ENCODE measurements around the gene PLEKHA8. TPM values are rescaled to one million over a fixed set of nuclear protein-coding genes. Genes with fewer than 3 reads are reported as not detected.

The PLEKHA8 gene
- total and polyA plus RNA-seq, 2 experiments from 2014 or later: 16.8 to 25.9 TPM

DNA sequence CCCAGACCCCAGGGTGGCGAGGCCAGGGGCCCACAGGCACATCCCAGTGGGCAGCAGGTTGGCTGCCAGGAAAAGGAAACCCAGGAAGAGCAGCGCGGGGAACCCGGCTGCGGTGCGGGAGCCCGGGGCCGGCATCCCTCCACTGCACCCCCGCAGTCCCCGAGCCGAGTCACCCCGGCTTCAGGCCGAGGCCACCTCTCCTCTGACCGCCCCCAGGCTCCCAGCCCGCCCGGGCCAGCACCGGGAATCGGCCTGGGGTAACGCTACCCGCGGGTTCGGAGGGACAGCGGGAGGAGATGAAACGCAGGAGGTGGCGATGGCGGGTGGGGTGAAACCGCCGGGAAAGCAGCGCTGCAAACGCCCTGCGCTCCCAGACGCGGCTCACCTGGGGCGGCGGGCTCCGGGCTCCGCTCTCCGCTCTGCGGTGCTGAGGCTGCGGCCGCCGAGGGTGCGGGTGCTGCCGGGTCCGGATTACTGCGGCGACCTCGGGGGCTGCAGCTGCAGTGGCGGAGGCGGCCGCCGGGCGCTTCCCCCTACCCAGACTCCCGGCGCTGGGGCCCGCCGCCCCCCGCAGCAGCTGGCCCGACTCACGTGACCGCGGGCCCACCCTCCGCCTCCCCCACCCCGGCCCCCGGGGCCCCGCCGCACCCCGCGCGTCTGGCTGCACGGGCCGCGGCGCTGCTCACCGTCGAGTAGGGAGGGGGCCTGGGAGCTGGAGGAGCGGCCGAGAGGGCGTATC is 38.8 kb upstream of the PLEKHA8 start, which contains the start of gene SCRN1:
Gene SCRN1, minus strand, starts transcription at position 545 of the 739 bp plus-strand sequence. CDS start 20,734 bp downstream, outside the sequence.
- peak in 1 of 2 donors; percentile 69 for DNase-seq (ENCODE audit: low read depth in 1 of 2, low spot score in 1 of 2)
- peak within 1 kb of the TSS; percentile 92 for H3K4me3 ChIP-seq
- no peaks in the 10 kb centered on the region for H3K4me1 ChIP-seq (ENCODE audit: low read depth)
- H3K36me3 ChIP-seq: no peaks in the 10 kb centered on the region
- TF ChIP-seq, protein P1, sequence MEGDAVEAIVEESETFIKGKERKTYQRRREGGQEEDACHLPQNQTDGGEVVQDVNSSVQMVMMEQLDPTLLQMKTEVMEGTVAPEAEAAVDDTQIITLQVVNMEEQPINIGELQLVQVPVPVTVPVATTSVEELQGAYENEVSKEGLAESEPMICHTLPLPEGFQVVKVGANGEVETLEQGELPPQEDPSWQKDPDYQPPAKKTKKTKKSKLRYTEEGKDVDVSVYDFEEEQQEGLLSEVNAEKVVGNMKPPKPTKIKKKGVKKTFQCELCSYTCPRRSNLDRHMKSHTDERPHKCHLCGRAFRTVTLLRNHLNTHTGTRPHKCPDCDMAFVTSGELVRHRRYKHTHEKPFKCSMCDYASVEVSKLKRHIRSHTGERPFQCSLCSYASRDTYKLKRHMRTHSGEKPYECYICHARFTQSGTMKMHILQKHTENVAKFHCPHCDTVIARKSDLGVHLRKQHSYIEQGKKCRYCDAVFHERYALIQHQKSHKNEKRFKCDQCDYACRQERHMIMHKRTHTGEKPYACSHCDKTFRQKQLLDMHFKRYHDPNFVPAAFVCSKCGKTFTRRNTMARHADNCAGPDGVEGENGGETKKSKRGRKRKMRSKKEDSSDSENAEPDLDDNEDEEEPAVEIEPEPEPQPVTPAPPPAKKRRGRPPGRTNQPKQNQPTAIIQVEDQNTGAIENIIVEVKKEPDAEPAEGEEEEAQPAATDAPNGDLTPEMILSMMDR (IDR thresholded peaks at IDR 0.05; ENCODE audit: low read depth, low read length): no peak
- H3K9me3 ChIP-seq (ENCODE audit: low read depth): no peaks in the 10 kb centered on the region
- H3K27ac ChIP-seq: no peak within 1 kb of the TSS
- H3K27me3 ChIP-seq: no peaks in the 10 kb centered on the region

DNA sequence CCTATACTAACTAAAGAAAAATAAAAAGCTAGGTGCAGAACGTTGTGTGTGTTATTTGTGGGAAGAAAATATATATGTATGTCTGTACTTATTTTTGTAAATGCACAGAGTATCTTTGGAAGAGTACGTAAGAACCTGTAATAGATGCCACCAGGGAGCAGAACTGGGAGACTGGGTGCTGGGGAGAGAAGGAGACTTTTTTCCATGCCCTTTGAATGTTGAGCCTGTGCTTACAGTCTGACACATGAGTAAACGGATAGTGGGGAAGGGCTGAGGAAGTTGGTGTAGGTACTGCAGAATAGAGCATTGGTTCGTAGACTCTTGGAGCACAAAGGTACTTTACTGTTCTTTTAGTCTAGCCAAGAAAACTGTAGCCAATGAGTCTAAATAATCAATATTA is 37.3 kb upstream of the PLEKHA8 start:
- Histone ChIP-seq H3K27ac (no peak overlapping the region), H3K9me3 (ENCODE audit: low read depth) (no peaks in the 10 kb centered on the region), H3K4me1 (ENCODE audit: low read depth) (no peaks in the 10 kb centered on the region), H3K27me3 (no peaks in the 10 kb centered on the region), H3K36me3 (no peaks in the 10 kb centered on the region), H3K4me3 (no peak overlapping the region)
- TF ChIP-seq, protein P1 (IDR thresholded peaks at IDR 0.05; ENCODE audit: low read depth, low read length): no peak
- DNase-seq (ENCODE audit: low read depth in 1 of 2, low spot score in 1 of 2): no peak

- no peaks in the 10 kb centered on the region for H3K4me1 ChIP-seq (ENCODE audit: low read depth)
- no peak overlapping the region for H3K4me3 ChIP-seq
- H3K27me3 ChIP-seq: no peaks in the 10 kb centered on the region
- no peak overlapping the region for H3K27ac ChIP-seq
- TF ChIP-seq, protein P1 (IDR thresholded peaks at IDR 0.05; ENCODE audit: low read depth, low read length): no peak
- H3K9me3 ChIP-seq (ENCODE audit: low read depth): no peaks in the 10 kb centered on the region
- no peak for DNase-seq (ENCODE audit: low read depth in 1 of 2, low spot score in 1 of 2)
- H3K36me3 ChIP-seq: no peaks in the 10 kb centered on the region
These were observed 36.3 kb upstream of the PLEKHA8 start for GRCh38 chr7:29991937-29992336.

DNA sequence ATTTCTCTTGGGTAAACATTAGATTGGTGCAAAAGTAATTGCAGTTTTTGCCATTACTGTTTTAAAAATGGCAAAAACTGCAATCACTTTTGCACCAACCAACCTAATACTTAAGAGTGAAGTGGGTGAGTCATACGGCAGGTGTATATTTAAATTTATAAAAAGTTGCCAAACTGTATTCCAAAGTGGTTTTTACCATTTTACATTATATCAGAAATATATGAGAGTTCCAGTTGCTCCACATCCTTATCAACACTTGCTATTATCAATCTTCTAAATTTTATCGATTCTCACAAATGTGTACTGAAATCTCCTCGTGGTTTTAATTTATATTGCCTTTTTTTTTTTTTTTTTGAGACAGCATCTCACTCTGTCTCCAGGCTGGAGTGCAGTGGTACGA is 35.1 kb upstream of the PLEKHA8 start:
- no peaks in the 10 kb centered on the region for H3K27me3 ChIP-seq
- H3K4me3 ChIP-seq: no peak overlapping the region
- H3K36me3 ChIP-seq: no peaks in the 10 kb centered on the region
- DNase-seq (ENCODE audit: low read depth in 1 of 2, low spot score in 1 of 2): no peak
- no peaks in the 10 kb centered on the region for H3K4me1 ChIP-seq (ENCODE audit: low read depth)
- H3K9me3 ChIP-seq (ENCODE audit: low read depth): no peaks in the 10 kb centered on the region
- no peak overlapping the region for H3K27ac ChIP-seq
- TF ChIP-seq, protein P1 (IDR thresholded peaks at IDR 0.05; ENCODE audit: low read depth, low read length): no peak

DNA sequence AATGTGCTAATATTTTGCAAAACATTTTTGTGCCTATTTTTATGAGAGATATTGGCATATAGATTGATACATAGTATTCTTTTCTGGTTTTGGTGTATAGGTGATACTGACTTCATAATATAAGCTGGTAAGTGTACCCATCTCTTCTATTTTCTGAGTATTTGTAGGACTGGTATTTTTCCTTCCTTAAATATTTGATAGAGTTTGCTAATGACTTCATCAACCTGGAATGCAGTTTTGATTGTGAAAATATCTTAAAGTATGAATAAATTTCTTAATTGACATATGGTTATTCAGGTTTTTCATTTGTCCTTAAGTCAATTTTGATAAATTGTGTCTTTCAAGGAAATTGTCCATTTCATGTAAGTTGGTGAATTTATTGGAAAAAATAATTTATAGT is 32.6 kb upstream of the PLEKHA8 start:
- no peaks in the 10 kb centered on the region for H3K27me3 ChIP-seq
- no peaks in the 10 kb centered on the region for H3K36me3 ChIP-seq
- H3K4me3 ChIP-seq: no peak overlapping the region
- H3K4me1 ChIP-seq (ENCODE audit: low read depth): no peaks in the 10 kb centered on the region
- DNase-seq (ENCODE audit: low read depth in 1 of 2, low spot score in 1 of 2): no peak
- TF ChIP-seq, protein P1 (IDR thresholded peaks at IDR 0.05; ENCODE audit: low read depth, low read length): no peak
- no peak overlapping the region for H3K27ac ChIP-seq
- no peaks in the 10 kb centered on the region for H3K9me3 ChIP-seq (ENCODE audit: low read depth)

Measured in cardiac muscle cell (in vitro differentiated cells and primary cell).